ENCODE measurements around the gene CACNA1A.

GRCh38 chr19:13260883-13261653 is 245.2 kb downstream of the CACNA1A start:
- TF ChIP-seq CTCF (IDR thresholded peaks at IDR 0.05), result no peak
- TF ChIP-seq POLR2A (IDR thresholded peaks at IDR 0.05), result no peak

Measured in esophagus squamous epithelium (tissue), 4 donors.